AG08396 (cell line): Measurements from ENCODE around the gene SAT2.

Experiments
- DNase-seq: peaks from one replicate; pipeline ENCODE4 v3.0.0; 2012; ENCODE audit warnings: low spot score, mixed read lengths

The SAT2 gene

GRCh38 chr17:7591596-7591995 is 36.0 kb downstream of the SAT2 start:
- no peak for DNase-seq

DNA sequence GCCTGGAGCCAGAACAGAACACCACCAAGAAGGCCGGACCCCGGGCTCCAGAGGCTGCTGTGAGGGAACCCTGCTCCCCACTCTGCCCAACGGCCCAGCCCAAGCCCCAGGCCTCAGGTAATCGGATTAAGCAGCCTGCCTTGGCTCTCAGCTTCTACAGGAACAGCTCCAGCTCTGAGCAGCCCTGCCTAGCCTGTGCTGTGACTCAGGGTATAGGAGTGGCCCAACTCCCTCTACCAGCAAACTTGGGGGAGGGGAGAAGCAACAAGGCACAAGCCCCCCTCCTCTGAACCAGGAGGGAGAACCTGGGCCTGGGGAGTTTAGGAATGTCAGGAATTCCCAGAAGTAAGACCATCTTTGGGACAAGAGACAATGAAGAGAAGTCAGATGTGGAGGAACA is 36.9 kb downstream of the SAT2 start:
- DNase-seq = peak; percentile 81

DNA sequence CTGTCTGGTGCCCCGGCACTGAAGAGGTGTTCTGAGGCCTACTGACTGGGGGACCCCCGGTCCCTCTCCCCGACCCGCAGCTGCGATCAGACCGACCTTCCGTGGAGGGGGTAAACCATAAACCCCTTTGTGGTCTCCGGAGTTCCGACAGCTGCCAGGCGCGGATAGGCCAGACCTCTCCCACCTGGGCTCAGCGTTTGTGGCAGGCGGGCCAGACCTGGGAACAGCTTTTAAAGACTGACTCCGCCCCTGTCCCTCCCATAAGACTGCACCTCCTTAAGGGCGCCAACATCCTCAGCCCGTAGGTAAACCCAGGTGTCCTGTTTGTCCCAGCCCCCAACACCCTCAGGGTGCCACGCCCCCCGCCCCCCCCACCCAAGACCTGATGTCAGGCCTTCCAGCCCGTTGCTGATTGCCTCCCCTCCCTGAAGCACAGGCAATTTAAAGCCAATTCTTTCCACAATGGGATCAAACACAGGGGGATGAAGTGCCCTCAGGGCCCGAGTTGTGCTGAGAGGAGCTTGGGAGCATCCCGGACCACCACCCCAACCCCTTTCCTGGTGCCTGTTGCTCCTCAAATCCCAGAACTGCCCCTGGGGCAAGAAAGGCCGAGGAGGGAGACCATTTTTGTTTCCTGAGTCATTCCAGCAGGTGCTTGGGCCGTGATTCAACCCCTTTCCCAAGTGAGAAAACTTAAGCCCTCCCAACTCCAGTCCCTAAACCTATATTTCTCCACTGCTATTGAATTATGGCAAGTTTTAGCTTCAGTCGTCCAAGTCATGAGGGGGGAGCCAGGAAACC is 37.5 kb downstream of the SAT2 start, which contains the start of gene SOX15:
TSS of gene SOX15 (minus strand) at position 204 of the 801 bp plus-strand sequence. CDS start 418 bp downstream, outside the sequence.
- DNase-seq = peak; percentile 57

DNA sequence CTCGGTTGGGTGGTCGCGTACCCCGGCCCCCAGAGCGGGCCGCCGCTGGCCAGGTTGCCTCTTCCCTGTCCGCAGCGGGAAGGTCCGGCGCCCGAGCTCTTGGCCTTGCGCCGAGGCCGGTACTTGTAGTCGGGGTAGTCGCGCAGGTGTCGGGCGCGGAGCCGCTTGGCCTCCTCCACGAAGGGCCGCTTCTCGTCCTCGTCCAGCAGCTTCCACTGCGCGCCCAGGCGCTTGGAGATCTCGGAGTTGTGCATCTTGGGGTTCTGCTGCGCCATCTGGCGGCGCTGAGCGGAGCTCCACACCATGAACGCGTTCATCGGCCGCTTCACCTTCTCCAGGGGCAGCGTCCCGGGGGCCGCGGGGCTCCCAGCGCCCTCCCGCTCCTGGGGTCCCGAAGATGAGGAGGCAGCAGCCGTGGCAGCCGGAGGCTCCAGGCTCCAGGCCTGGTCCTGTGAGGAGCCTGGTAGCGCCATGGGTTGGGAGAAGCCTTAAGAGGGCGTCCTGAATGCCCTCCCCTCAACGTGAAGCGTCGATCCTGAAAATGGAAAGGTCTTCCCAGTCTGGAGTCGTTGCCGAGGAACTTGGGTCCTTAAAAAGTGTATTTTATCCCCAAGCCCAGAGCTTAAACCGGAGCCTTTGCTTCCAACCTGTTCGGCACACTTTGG is 38.3 kb downstream of the SAT2 start:
- peak; percentile 91 for DNase-seq

- DNase-seq = no peak
Observed at GRCh38 chr17:7588553-7589203, 38.9 kb downstream of the SAT2 start.

GRCh38 chr17:7587420-7588151 is 40.0 kb downstream of the SAT2 start:
- peak; percentile 94 for DNase-seq

- DNase-seq = no peak
Observed at GRCh38 chr17:7586673-7587419, 40.8 kb downstream of the SAT2 start.

- peak; percentile 92 for DNase-seq
Observed at GRCh38 chr17:7583253-7584109, 44.1 kb downstream of the SAT2 start, which contains the start of gene MPDU1. Gene MPDU1, plus strand, starts transcription at chr17:7583852. Its CDS starts 11 bp downstream, at chr17:7583863.

DNA sequence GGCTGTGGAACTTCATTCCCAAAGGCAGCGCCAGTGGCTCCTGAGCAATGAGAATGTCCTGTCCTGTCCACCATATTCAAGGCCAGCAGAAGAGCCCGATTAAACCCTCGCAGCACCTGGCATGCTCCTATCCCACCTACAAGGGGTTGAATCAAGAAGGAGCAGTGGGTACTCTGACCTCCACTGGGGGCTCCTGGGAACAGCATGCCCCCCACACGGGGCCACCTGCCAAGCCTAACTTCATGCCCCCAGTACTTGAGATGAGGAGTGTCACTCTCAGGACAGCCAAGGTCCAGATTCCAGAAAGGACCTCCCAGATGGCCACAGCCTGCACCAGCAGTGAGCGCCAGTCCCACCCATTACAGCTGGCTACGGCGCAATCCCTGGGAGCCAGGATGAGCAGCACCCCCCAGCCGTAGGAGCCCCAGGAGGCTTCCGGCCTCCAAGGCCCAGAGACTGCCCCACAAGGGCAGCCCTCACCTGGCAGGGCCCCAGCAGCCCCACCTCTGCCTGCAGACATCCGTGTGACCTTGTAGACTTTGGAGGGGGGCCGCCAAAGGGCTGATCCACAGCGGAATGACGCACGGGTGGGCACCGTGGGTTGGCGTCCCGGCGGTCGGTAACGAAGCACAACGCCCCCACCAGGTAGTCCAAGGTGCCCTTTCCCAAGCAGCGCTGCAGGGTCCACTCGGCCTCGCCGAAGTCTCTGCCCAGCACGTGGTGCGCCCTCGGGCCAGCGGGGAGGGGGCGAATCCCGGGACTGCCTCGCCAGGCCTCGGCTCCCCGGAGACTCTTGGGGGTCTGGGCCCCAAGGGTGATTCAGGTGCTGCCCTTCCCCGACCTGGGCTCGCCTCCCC is 45.0 kb downstream of the SAT2 start:
- no peak for DNase-seq

GRCh38 chr17:7580604-7581575 is 46.7 kb downstream of the SAT2 start:
- no peak for DNase-seq

- DNase-seq = no peak
Observed at GRCh38 chr17:7579834-7580603, 47.6 kb downstream of the SAT2 start.

GRCh38 chr17:7579001-7579833 is 48.4 kb downstream of the SAT2 start, which contains the start of gene CD68:
Gene CD68, plus strand, starts transcription at chr17:7579638. Its CDS starts 40 bp downstream, at chr17:7579678.
- peak; percentile 88 for DNase-seq

DNA sequence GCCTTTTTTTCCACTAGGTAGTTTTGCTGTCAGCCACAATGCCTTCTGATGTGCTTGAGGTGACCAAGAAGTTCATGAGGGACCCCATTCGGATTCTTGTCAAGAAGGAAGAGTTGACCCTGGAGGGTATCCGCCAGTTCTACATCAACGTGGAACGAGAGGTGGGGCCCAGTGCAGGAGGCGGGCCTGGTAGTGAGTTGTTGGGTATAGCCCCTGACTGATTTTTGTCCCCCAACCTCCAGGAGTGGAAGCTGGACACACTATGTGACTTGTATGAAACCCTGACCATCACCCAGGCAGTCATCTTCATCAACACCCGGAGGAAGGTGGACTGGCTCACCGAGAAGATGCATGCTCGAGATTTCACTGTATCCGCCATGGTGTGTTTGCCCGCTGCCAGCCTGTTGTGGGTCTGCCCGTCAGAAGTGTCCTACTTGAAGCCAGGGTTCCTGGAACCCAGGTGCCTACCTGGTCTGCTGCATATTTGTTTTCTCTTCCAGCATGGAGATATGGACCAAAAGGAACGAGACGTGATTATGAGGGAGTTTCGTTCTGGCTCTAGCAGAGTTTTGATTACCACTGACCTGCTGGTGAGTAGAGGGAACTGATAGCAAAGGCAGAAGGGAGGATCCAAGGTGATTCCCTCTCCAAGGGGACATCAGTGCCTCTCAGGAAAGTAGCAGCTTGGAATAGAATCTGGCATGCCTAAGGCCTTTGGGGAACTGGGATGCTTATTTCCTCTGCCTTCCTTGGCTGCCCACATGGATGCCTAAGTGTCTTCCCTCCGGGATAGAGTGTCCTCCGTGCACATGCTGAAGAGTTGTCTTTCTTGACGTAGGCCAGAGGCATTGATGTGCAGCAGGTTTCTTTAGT is 50.1 kb downstream of the SAT2 start:
- DNase-seq = no peak

- DNase-seq = no peak
Observed at GRCh38 chr17:7576432-7576937, 51.1 kb downstream of the SAT2 start.
